Ovary (tissue), 9 donors: ENCODE results near the gene ACSF3. TPM values are rescaled to one million over a fixed set of nuclear protein-coding genes. Genes with fewer than 3 reads are reported as not detected.

Experiments used
- DNase-seq, 5 donors: peaks; one replicate each; pipeline ENCODE4 v3.0.0-alpha.2; 2019 to 2020
- H3K27ac ChIP-seq, 2 donors: fragments of 200-600 bp; one replicate each; pipeline versions ENCODE4 v1.5.1 to v1.8.0; 2019 to 2022
- H3K27me3 ChIP-seq: fragments of 200-600 bp; one replicate; pipeline ENCODE4 v1.8.0; 2022
- H3K36me3 ChIP-seq: fragments of 200-600 bp; sonication (generic); one replicate; pipeline ENCODE4 v1.5.1; 2019
- H3K4me1 ChIP-seq: one replicate; pipeline ENCODE4 v1.8.1; 2013; ENCODE audit warnings: mild to moderate bottlenecking, moderate library complexity; ENCODE audit not compliant: insufficient read depth
- H3K4me3 ChIP-seq: fragments of 200-600 bp; sonication (generic); one replicate; pipeline ENCODE4 v1.5.1; 2017
- H3K9me3 ChIP-seq, 2 donors: fragments of 200-600 bp in 1 of 2; sonication (generic) in 1 of 2; one replicate each; pipeline versions ENCODE4 v1.5.1 to v1.8.1; 2013 to 2019; ENCODE audit warnings: mild to moderate bottlenecking in 1 of 2, moderate library complexity in 1 of 2
- EP300 ChIP-seq: sonication (generic); formaldehyde crosslinking; IDR thresholded peaks from one replicate; pipeline ENCODE4 v1.6.1; 2017; ENCODE audit warnings: antibody characterized with exemption
- POLR2A ChIP-seq: fragments of 450-650 bp; IDR thresholded peaks from one replicate; pipeline ENCODE4 v1.6.1; 2017; ENCODE audit warnings: antibody characterized with exemption, mild to moderate bottlenecking, moderate library complexity
- WGBS, 3 donors: extraction: QIAGEN DNeasy Blood & Tissue Kit in 1 of 3; methylation state at CpG; one replicate each; pipeline versions ENCODE4 v1.1.5 to v1.1.7; 2013 to 2017; 5-methylcytosine and 5-hydroxymethylcytosine counted together
- intact Hi-C, 4 donors: fragments of 100-400 bp; cut with DNase I; formaldehyde crosslinking; loops; one replicate each; pipeline versions ENCODE4 v1.11.0 to v1.15.1; 2022 to 2023
- polyA plus RNA-seq, 2 donors: library from polyadenylated mRNA; stranded (reverse); fragments of 200-250 nt in 1 of 2; fragments of 350-450 nt in 1 of 2; fragmentation: Illumina TruSeq in 1 of 2; extraction: RNeasy Lipid Tissue Mini Kit (QIAGEN cat#74804) in 1 of 2; gene quantifications; one replicate each; pipeline ENCODE4 v1.2.3, GENCODE V29; 2013 to 2014
- total RNA-seq, 7 donors: library from RNA; depleted of rRNA in 2 of 7; stranded (reverse); fragments of >200 nt in 2 of 7; fragmentation: NEBNext Ultra II Directional in 3 of 7; extraction: Animal tissue kit (Norgen Biotek cat#: 25700) in 3 of 7; gene quantifications; one replicate each; pipeline versions ENCODE4 v1.1.0 to v1.2.4, GENCODE V29; 2016 to 2023
- TF ChIP-seq, protein P1 (sequence below), 3 donors: fragments of 450-650 bp in 2 of 3; fragments of 200-600 bp in 1 of 3; IDR thresholded peaks; one replicate each; pipeline versions ENCODE4 v1.5.1 to v1.8.0; 2016 to 2022; ENCODE audit warnings: antibody characterized with exemption in 3 of 3, mild to moderate bottlenecking in 1 of 3
- donor health status: DM: no; HTN: no; CAD: no; lungs with moderate emphysema.
- donor health status: DM: no; HTN: no; CAD: no.
- donor health status: Bipolar disorder and iron deficiency.
- donor health status: DM: yes; HTN: yes; CAD: no.
- donor health status: DM: no; HTN: no; CAD: no.
- donor health status: DM: yes; HTN: yes; CAD: no.

ACSF3 gene
- total and polyA plus RNA-seq, 9 donors: 16.2 to 40.9 (median 28.0) TPM

DNA sequence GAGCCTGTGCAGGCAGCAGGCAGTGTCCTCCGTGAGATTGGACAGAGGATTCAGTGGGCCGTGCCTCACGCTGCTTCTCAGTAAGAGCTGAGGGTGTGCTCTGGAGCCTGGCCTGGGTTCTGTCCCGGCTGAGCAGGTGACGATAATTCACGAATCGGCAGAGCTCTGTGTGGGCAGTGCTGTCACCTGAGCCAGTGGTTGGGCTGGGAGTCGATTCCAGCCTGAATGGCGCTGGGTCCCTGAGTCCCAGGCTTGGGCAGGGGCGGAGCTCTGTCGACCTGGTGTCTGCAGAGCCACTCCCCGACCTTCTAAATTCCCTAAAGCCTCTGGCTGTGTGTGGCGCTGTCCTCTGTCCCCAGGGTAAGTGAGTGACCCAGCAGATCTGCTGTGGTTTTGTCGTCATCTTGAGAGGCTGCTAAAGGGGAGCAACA is 8.4 kb downstream of the ACSF3 start:
- Histone ChIP-seq H3K4me1 (peaks cover 3% of the 10 kb centered on the region), H3K4me3 (no peak overlapping the region), H3K36me3 (no peaks in the 10 kb centered on the region), H3K27ac (no peak overlapping the region), H3K9me3 (no peaks in the 10 kb centered on the region), H3K27me3 (no peaks in the 10 kb centered on the region)
- intact Hi-C loops: no loop called here
- WGBS, 3 donors: 88 to 90% (median 89%) methylated on average over 14 of the region's 14 CpGs
- TF ChIP-seq EP300: no peak
- no peak for TF ChIP-seq POLR2A
- TF ChIP-seq, protein P1, sequence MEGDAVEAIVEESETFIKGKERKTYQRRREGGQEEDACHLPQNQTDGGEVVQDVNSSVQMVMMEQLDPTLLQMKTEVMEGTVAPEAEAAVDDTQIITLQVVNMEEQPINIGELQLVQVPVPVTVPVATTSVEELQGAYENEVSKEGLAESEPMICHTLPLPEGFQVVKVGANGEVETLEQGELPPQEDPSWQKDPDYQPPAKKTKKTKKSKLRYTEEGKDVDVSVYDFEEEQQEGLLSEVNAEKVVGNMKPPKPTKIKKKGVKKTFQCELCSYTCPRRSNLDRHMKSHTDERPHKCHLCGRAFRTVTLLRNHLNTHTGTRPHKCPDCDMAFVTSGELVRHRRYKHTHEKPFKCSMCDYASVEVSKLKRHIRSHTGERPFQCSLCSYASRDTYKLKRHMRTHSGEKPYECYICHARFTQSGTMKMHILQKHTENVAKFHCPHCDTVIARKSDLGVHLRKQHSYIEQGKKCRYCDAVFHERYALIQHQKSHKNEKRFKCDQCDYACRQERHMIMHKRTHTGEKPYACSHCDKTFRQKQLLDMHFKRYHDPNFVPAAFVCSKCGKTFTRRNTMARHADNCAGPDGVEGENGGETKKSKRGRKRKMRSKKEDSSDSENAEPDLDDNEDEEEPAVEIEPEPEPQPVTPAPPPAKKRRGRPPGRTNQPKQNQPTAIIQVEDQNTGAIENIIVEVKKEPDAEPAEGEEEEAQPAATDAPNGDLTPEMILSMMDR (IDR thresholded peaks at IDR 0.05): no peak
- DNase-seq: no peak

DNA sequence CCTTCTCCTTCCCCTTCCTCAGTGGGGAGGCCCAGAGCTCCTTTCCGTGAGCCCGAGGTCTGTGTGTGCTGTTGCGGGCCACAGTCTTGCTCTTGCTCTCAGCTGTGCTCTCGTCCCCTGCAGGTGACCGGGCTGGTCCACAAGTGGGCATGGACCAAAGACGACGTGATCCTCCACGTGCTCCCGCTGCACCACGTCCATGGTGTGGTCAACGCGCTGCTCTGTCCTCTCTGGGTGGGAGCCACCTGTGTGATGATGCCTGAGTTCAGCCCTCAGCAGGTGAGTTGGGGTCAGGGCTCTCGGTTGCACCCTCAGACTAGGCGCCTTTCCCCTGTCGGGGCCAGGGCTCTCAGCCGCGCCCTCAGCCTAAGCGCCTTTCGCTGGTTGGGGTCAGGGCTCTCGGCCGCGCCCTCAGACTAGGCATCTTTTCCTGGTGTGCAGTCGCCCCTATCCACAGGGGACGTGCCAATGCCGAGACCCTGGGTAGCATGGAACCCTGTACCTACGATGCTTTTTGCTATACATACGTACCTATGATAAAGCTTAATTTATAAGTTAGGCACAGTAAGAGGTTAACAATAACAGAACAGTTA is 8.9 kb downstream of the ACSF3 start:
- TF ChIP-seq EP300 (no peak), POLR2A (no peak)
- TF ChIP-seq, protein P1 (IDR thresholded peaks at IDR 0.05): no peak
- 89 to 92% (median 92%) methylated on average over 26 to 27 of the region's 27 CpGs for WGBS, 3 donors
- Histone ChIP-seq H3K4me3 (no peak overlapping the region), H3K9me3 (no peaks in the 10 kb centered on the region), H3K4me1 (peaks cover 3% of the 10 kb centered on the region), H3K36me3 (no peaks in the 10 kb centered on the region), H3K27ac (no peak overlapping the region), H3K27me3 (no peaks in the 10 kb centered on the region)
- DNase-seq: no peak
- intact Hi-C loops: no loop called here

DNA sequence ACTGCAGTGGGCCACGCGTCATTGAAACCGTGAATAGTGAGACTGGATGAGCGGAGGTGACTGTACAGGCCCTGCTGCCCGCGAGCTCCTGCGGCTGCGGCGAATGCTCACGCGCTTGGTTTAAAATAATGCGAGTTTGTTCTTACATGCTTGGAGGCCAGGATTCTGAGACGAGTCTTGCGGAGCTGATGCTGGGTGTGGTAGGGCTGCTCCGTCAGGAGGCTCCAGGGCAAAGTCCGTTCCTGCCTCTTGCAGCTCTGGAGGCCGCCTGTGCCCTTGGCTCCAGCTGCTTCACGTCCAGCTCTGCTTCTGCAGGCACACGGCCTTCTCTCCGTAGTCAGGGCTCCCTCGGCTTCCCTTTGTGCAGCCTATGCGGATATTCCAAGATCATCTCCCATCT is 9.5 kb downstream of the ACSF3 start:
- H3K9me3 ChIP-seq: no peaks in the 10 kb centered on the region
- TF ChIP-seq EP300: no peak
- no peak for TF ChIP-seq POLR2A
- TF ChIP-seq, protein P1 (IDR thresholded peaks at IDR 0.05): no peak
- H3K4me1 ChIP-seq: peaks cover 2% of the 10 kb centered on the region
- WGBS, 3 donors: 85 to 87% (median 87%) methylated on average over 22 of the region's 22 CpGs
- H3K27ac ChIP-seq: no peak overlapping the region
- intact Hi-C loops: no loop called here
- no peaks in the 10 kb centered on the region for H3K27me3 ChIP-seq
- H3K36me3 ChIP-seq: no peaks in the 10 kb centered on the region
- H3K4me3 ChIP-seq: no peak overlapping the region
- DNase-seq: no peak

DNA sequence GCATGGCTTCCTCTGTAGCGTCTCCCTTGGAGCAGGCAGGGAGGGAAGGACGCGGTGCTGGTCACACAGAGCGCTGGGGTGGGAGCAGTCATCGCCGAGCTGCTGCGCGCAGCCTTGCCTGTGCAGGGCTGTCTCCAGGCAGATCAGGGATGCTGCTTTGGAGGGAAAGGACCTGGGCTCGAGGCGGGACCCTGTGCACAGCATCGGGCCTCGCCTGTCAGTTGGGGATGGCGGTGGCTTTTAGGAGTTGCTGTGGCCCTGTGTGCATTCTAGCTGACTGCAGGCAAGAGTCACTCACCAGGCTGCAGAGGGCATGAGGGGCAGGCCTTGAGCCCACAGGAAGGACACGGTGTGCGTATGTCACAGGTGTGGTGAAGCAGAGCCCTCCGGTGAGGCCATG is 10.1 kb downstream of the ACSF3 start:
- TF ChIP-seq, protein P1 (IDR thresholded peaks at IDR 0.05): no peak
- TF ChIP-seq POLR2A (no peak), EP300 (no peak)
- Histone ChIP-seq H3K36me3 (no peaks in the 10 kb centered on the region), H3K4me3 (no peak overlapping the region), H3K27me3 (no peaks in the 10 kb centered on the region), H3K4me1 (no peaks in the 10 kb centered on the region), H3K27ac (no peak overlapping the region), H3K9me3 (no peaks in the 10 kb centered on the region)
- 91 to 94% (median 91%) methylated on average over 16 of the region's 16 CpGs for WGBS, 3 donors
- no peak for DNase-seq
- intact Hi-C loops: no loop called here
